Right atrium auricular region (tissue), 2 donors: ENCODE measurements around the gene EI24. TPM values are rescaled to one million over a fixed set of nuclear protein-coding genes. Genes with fewer than 3 reads are reported as not detected.

Experiments used
- DNase-seq: peaks from one replicate; pipeline ENCODE4 v3.0.0-alpha.2; 2019; ENCODE audit warnings: low spot score
- H3K27ac ChIP-seq, 2 donors: fragments of 200-600 bp; sonication (generic); 1 replicate in 1 of 2; 2 replicates in 1 of 2; pipeline ENCODE4 v1.5.1; 2016 to 2019
- H3K27me3 ChIP-seq, 2 donors: fragments of 200-600 bp; sonication (generic); one replicate each; pipeline versions ENCODE4 v1.5.1 to v1.6.0; 2017 to 2019
- H3K36me3 ChIP-seq: fragments of 200-600 bp; sonication (generic); one replicate; pipeline ENCODE4 v1.5.1; 2016
- H3K4me1 ChIP-seq, 2 donors: fragments of 200-600 bp; sonication (generic); one replicate each; pipeline versions ENCODE4 v1.5.1 to v1.6.0; 2017 to 2019
- H3K4me3 ChIP-seq, 2 donors: fragments of 200-600 bp; sonication (generic); 1 replicate in 1 of 2; 2 replicates in 1 of 2; pipeline ENCODE4 v1.5.1; 2017 to 2019; ENCODE audit warnings: mild to moderate bottlenecking in 1 of 2, moderate library complexity in 1 of 2
- H3K9me3 ChIP-seq, 2 donors: fragments of 200-600 bp; sonication (generic); one replicate each; pipeline ENCODE4 v1.5.1; 2019
- CTCF ChIP-seq, 2 donors: fragments of 200-600 bp; sonication (generic); IDR thresholded peaks; one replicate each; pipeline ENCODE4 v1.5.1; 2019; ENCODE audit warnings: antibody characterized with exemption in 2 of 2
- total RNA-seq, 2 donors: library from RNA; depleted of rRNA; stranded (reverse); fragments of >200 nt; gene quantifications; one replicate each; pipeline ENCODE4 v1.1.0, GENCODE V29; 2016

The EI24 gene
- total RNA-seq, 2 donors from 2014 or later, result 69.0 to 71.7 TPM

GRCh38 chr11:125592305-125593113 is 23.2 kb downstream of the EI24 start, which contains the start of gene STT3A:
Gene STT3A (plus strand): TSS chr11:125592852. CDS start chr11:125595916, 3,064 bp downstream.
- Histone ChIP-seq H3K9me3 (no peaks in the 10 kb centered on the region), H3K36me3 (peaks cover 14% of the 10 kb centered on the region), H3K4me3 (peak within 1 kb of the TSS; percentile 93 to 98), H3K4me1 (peaks cover 0 to 34% of the 10 kb centered on the region in 2 donors), H3K27me3 (no peaks in the 10 kb centered on the region), H3K27ac (peak within 1 kb of the TSS; percentile 90 to 95)
- no peak for TF ChIP-seq CTCF (IDR thresholded peaks at IDR 0.05)
- peak; percentile 100 for DNase-seq

GRCh38 chr11:125593114-125593820 is 24.0 kb downstream of the EI24 start:
- TF ChIP-seq CTCF (IDR thresholded peaks at IDR 0.05), result no peak
- Histone ChIP-seq H3K36me3 (peaks cover 20% of the 10 kb centered on the region), H3K9me3 (no peaks in the 10 kb centered on the region), H3K4me3 (peak overlapping the region; percentile 93 to 98), H3K27me3 (no peaks in the 10 kb centered on the region), H3K27ac (peak overlapping the region; percentile 88), H3K4me1 (peaks cover 0 to 34% of the 10 kb centered on the region in 2 donors)
- no peak for DNase-seq

- Histone ChIP-seq H3K4me1 (peaks cover 0 to 34% of the 10 kb centered on the region in 2 donors), H3K4me3 (no peak overlapping the region), H3K27me3 (no peaks in the 10 kb centered on the region), H3K9me3 (no peaks in the 10 kb centered on the region), H3K27ac (no peak overlapping the region), H3K36me3 (peaks cover 36% of the 10 kb centered on the region)
- no peak for DNase-seq
- TF ChIP-seq CTCF (IDR thresholded peaks at IDR 0.05), result no peak
Measured at GRCh38 chr11:125594958-125595357, 25.7 kb downstream of the EI24 start.

GRCh38 chr11:125600663-125601062 is 31.4 kb downstream of the EI24 start:
- no peak for DNase-seq
- no peak for TF ChIP-seq CTCF (IDR thresholded peaks at IDR 0.05)
- Histone ChIP-seq H3K9me3 (no peaks in the 10 kb centered on the region), H3K36me3 (peaks cover 94% of the 10 kb centered on the region), H3K4me3 (no peak overlapping the region), H3K4me1 (peaks cover 0 to under 1% of the 10 kb centered on the region in 2 donors), H3K27me3 (no peaks in the 10 kb centered on the region), H3K27ac (no peak overlapping the region)

- DNase-seq, result no peak
- no peak overlapping the region for H3K4me3 ChIP-seq
- H3K9me3 ChIP-seq, result no peaks in the 10 kb centered on the region
- peaks cover 99% of the 10 kb centered on the region for H3K36me3 ChIP-seq
- no peaks in the 10 kb centered on the region for H3K27me3 ChIP-seq
- TF ChIP-seq CTCF (IDR thresholded peaks at IDR 0.05), result no peak
- H3K27ac ChIP-seq, result no peak overlapping the region
- no peaks in the 10 kb centered on the region for H3K4me1 ChIP-seq
Measured at GRCh38 chr11:125603207-125603606, 33.9 kb downstream of the EI24 start.
